ENCODE results near the gene TAGLN.
"Not testable (repeated sequence)": the region's sequence is repeated elsewhere in the genome, so short reads cannot be mapped to it uniquely, and the experiment has no call there.

Gene TAGLN

GRCh38 chr11:117197006-117197405 is 2.2 kb upstream of the TAGLN start:
- no peak for DNase-seq

- no peak for DNase-seq
These were observed 1.4 kb upstream of the TAGLN start for GRCh38 chr11:117197516-117198456.

- no peak for DNase-seq
These were observed 557 bp upstream of the TAGLN start for GRCh38 chr11:117198613-117199012.

GRCh38 chr11:117199916-117200812 is 994 bp downstream of the TAGLN start:
- DNase-seq, result no peak

- DNase-seq, result no peak
These were observed 1.9 kb downstream of the TAGLN start for GRCh38 chr11:117200813-117201657.

- DNase-seq, result no peak
These were observed 2.6 kb downstream of the TAGLN start for GRCh38 chr11:117201658-117202305.

GRCh38 chr11:117202386-117203068 is 3.4 kb downstream of the TAGLN start:
- no peak for DNase-seq

GRCh38 chr11:117203069-117203407 is 3.9 kb downstream of the TAGLN start:
- no peak for DNase-seq

GRCh38 chr11:117204283-117205080 is 5.3 kb downstream of the TAGLN start:
- no peak for DNase-seq

GRCh38 chr11:117205211-117205818 is 6.1 kb downstream of the TAGLN start:
- no peak for DNase-seq

GRCh38 chr11:117206111-117206510 is 6.9 kb downstream of the TAGLN start:
- DNase-seq, result not testable (repeated sequence)

- not testable (repeated sequence) for DNase-seq
These were observed 7.7 kb downstream of the TAGLN start for GRCh38 chr11:117206859-117207258.

GRCh38 chr11:117207481-117207880 is 8.3 kb downstream of the TAGLN start:
- not testable (repeated sequence) for DNase-seq

- not testable (repeated sequence) for DNase-seq
These were observed 9.5 kb downstream of the TAGLN start for GRCh38 chr11:117208710-117209109.

GRCh38 chr11:117209351-117210125 is 10.4 kb downstream of the TAGLN start:
- DNase-seq, result not testable (repeated sequence)

GRCh38 chr11:117210620-117211019 is 11.4 kb downstream of the TAGLN start:
- DNase-seq, result no peak

- no peak for DNase-seq
These were observed 13.7 kb downstream of the TAGLN start for GRCh38 chr11:117212697-117213355.

GRCh38 chr11:117214404-117215110 is 15.4 kb downstream of the TAGLN start:
- DNase-seq, result no peak
